Fibroblast of lung (primary cell): ENCODE measurements around the gene MRPL39.

ENCODE experiments used
- CTCF ChIP-seq, 2 donors: IDR thresholded peaks in 1 of 2; conservative IDR thresholded peaks in 1 of 2; 1 replicate in 1 of 2; 2 replicates in 1 of 2; pipeline ENCODE4 v1.5.1; 2011 to 2012; ENCODE audit warnings: low read length in 2 of 2, control low read depth in 1 of 2, inconsistent platforms in 1 of 2, low read depth in 1 of 2, mild to moderate bottlenecking in 1 of 2
- EZH2 ChIP-seq: IDR thresholded peaks from 2 replicates; pipeline ENCODE4 v1.5.1; 2012; ENCODE audit warnings: low read length, control low read depth, mild to moderate bottlenecking; ENCODE audit errors: missing control alignments

GRCh38 chr21:25572861-25573310 lies 34.4 kb downstream of the MRPL39 start:
- TF ChIP-seq CTCF (conservative IDR thresholded peaks at IDR 0.05 in 1 of 2, IDR thresholded peaks at IDR 0.05 in 1 of 2; ENCODE audit: low read depth in 1 of 2, low read length in 2 of 2) (no peak), EZH2 (no peak)
